K562 (cell line): ENCODE measurements around the gene CHD3. TPM values are rescaled to one million over a fixed set of nuclear protein-coding genes. Genes with fewer than 3 reads are reported as not detected.

Experiments
- REST ChIP-seq, 2 experiments: fragments of 450-650 bp; formaldehyde crosslinking in 1 of 2; IDR thresholded peaks; 2 replicates each; pipeline versions ENCODE4 v1.4.0 to v1.6.1; 2014 to 2020; ENCODE audit warnings: mild to moderate bottlenecking in 2 of 2, borderline replicate concordance in 1 of 2, low read depth in 1 of 2
- ZNF347 ChIP-seq: fragments of 450-650 bp; formaldehyde crosslinking; IDR thresholded peaks from 2 replicates; pipeline ENCODE4 v1.4.0; 2020; ENCODE audit warnings: low read depth, mild to moderate bottlenecking, moderate library complexity
- ZNF75A ChIP-seq: fragments of 450-650 bp; formaldehyde crosslinking; IDR thresholded peaks from 2 replicates; pipeline ENCODE4 v1.4.0; 2020; ENCODE audit warnings: mild to moderate bottlenecking
- polyA plus RNA-seq, 8 experiments: library from polyadenylated mRNA; depleted of rRNA in 4 of 8; stranded (reverse) in 5 of 8; unstranded in 3 of 8; fragments of >200 nt; fragmentation: Nextera tagmentation in 2 of 8; fragmentation: Illumina TruSeq in 1 of 8; extraction: Ambion mirVana in 2 of 8; extraction: Trizol in 1 of 8; gene quantifications; 2 replicates each; pipeline versions ENCODE4 v1.2.1 to v1.2.3, GENCODE V29; 2011 to 2014; ENCODE audit warnings: inconsistent platforms in 1 of 8, missing spikeins in 1 of 8
- total RNA-seq, 7 experiments: library from RNA; depleted of rRNA in 6 of 7; stranded (reverse); fragments of >200 nt in 6 of 7; fragmentation: Illumina TruSeq in 2 of 7; extraction: Trizol in 2 of 7; gene quantifications; 2 replicates each; pipeline versions ENCODE4 v1.2.1 to v1.2.3, GENCODE V29; 2011 to 2021; ENCODE audit warnings: low replicate concordance in 1 of 7

Gene CHD3
- total and polyA plus RNA-seq, 9 of the 15 experiments (the other 6 are each of a cell fraction or from before 2014, with no cell fraction given): 0.39 to 38.2 (median 21.2) TPM

GRCh38 chr17:7911116-7911515 lies 22.5 kb downstream of the CHD3 start (continued):
- no peak for TF ChIP-seq REST (IDR thresholded peaks at IDR 0.05; ENCODE audit: borderline replicate concordance)
- TF ChIP-seq REST (CRISPR knock-in tag; IDR thresholded peaks at IDR 0.05; ENCODE audit: low read depth): no peak
- no peak for TF ChIP-seq ZNF75A
- no peak for TF ChIP-seq ZNF347 (CRISPR knock-in tag)
